Measurements from ENCODE around the gene COLEC11.

Gene COLEC11

GRCh38 chr2:3595985-3596384 is 1.1 kb downstream of the COLEC11 start:
- no peak for DNase-seq (ENCODE audit: low read depth)
- TF ChIP-seq, protein P1, sequence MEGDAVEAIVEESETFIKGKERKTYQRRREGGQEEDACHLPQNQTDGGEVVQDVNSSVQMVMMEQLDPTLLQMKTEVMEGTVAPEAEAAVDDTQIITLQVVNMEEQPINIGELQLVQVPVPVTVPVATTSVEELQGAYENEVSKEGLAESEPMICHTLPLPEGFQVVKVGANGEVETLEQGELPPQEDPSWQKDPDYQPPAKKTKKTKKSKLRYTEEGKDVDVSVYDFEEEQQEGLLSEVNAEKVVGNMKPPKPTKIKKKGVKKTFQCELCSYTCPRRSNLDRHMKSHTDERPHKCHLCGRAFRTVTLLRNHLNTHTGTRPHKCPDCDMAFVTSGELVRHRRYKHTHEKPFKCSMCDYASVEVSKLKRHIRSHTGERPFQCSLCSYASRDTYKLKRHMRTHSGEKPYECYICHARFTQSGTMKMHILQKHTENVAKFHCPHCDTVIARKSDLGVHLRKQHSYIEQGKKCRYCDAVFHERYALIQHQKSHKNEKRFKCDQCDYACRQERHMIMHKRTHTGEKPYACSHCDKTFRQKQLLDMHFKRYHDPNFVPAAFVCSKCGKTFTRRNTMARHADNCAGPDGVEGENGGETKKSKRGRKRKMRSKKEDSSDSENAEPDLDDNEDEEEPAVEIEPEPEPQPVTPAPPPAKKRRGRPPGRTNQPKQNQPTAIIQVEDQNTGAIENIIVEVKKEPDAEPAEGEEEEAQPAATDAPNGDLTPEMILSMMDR (IDR thresholded peaks at IDR 0.05; ENCODE audit: insufficient read depth, low read depth, low read length, missing control alignments), result no peak

DNA sequence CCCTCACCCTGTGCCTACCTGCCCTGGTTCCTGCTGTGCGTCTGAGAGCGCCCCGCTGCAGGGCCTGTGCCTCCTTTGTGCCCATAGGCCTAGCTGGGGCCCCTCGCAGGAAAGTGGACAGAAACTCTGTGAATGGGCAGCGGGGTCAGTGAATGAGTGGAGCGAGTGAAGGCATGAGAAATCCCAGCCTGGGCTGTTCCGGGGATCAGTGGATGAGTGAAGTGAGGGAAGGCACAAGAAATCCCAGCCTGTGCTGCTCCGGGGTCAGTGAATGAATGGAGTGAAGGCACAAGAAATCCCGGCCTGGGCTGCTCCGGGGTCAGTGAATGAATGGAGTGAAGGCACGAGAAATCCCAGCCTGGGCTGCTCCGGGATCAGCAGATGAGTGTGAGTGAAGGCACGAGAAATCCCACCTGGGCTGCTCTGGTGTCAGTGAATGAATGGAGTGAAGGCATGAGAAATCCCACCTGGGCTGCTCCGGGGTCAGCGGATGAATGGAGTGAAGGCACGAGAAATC is 2.0 kb downstream of the COLEC11 start:
- TF ChIP-seq, protein P1 (IDR thresholded peaks at IDR 0.05; ENCODE audit: insufficient read depth, low read depth, low read length, missing control alignments), result no peak
- H3K4me3 ChIP-seq (ENCODE audit: low read length), result no peak overlapping the region
- DNase-seq (ENCODE audit: low read depth), result no peak

More at GRCh38 chr2:3595985-3596384, 1.1 kb downstream of the COLEC11 start:
- H3K4me3 ChIP-seq (ENCODE audit: low read length), result no peak overlapping the region

GRCh38 chr2:3597567-3597966 is 2.7 kb downstream of the COLEC11 start:
- no peak overlapping the region for H3K4me3 ChIP-seq (ENCODE audit: low read length)
- DNase-seq (ENCODE audit: low read depth), result no peak
- TF ChIP-seq, protein P1 (IDR thresholded peaks at IDR 0.05; ENCODE audit: insufficient read depth, low read depth, low read length, missing control alignments), result no peak

DNA sequence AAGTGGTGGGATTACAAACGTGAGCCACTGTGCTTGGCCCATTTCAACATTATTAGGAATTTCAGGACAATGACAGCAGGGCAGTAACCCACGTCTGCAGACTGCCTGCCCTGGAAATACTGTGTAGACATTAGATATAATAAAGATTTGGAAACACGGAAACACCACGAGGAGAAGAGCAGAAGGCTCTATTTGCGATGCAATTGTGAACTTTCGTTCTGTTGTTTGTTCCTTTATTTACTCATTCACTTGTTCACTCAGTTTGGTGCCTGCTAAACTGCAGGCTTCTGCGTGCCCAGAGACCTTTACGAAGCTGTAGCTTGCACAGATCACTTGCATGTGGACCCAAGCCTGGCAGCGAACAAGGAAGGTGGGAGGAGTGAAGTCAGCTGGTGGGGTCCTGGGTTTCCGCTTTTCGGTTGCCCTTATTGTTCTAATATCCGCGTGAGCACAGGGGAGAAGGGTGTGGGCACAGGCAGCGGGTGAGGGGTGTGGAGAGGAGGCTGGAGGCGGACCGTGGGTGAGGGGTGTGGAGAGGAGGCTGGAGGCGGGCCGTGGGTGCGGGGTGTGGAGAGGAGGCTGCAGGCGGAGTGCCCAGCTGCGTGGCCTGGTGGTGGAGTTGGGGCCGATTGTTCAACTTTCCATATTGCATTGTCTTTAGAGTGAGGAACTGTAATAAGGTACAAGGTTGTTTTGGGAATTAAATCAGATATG is 3.4 kb downstream of the COLEC11 start:
- no peak for DNase-seq (ENCODE audit: low read depth)
- TF ChIP-seq, protein P1 (IDR thresholded peaks at IDR 0.05; ENCODE audit: insufficient read depth, low read depth, low read length, missing control alignments), result no peak

DNA sequence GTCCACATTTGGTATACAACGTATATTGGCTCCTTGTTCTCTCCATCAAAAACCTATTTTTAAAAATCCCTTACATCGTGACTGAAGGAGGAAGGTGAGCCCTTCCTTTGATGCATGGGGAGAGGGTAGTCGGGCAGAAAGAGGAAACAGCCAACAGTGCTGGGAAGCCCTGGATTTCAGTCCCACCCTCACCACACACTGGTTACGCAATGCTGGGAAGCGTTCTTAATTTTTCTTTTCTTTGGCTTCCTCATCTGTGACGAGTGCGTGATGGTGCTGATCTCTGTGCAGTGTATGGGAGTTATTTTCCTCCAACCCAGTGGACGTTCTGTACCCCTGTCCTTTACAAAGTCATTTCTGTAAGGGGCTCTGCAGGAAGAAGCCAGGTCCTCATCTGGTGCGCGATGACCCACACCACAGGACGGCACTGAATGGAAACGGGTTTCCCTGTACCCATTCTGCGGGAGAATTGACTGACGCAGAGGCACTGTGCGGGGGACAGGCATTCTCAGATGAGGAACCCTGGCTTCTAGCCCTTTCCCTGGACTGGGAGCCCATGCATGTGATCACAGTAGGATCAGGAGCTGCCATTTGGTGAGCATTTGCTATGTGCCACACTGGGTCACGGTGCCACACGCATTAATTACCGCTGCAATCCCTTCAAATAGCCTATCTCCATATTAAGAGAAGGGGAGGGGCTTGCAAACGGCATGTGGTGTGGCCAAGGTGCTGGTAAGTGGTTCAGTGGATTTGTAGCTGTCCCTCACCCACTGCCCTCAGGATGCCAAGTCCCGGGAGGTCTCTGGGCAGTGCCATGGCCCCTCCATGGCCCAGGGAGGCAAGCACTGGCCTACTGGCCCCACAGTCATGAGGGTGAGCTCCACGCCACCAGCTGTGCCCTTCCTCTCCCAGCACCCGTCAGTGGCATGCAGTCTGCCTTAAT is 4.3 kb downstream of the COLEC11 start:
- DNase-seq (ENCODE audit: low read depth), result no peak
- TF ChIP-seq, protein P1 (IDR thresholded peaks at IDR 0.05; ENCODE audit: insufficient read depth, low read depth, low read length, missing control alignments), result no peak
- H3K4me3 ChIP-seq (ENCODE audit: low read length), result no peak overlapping the region

More for the DNA sequence above, 3.4 kb downstream of the COLEC11 start:
- H3K4me3 ChIP-seq (ENCODE audit: low read length), result no peak overlapping the region

DNA sequence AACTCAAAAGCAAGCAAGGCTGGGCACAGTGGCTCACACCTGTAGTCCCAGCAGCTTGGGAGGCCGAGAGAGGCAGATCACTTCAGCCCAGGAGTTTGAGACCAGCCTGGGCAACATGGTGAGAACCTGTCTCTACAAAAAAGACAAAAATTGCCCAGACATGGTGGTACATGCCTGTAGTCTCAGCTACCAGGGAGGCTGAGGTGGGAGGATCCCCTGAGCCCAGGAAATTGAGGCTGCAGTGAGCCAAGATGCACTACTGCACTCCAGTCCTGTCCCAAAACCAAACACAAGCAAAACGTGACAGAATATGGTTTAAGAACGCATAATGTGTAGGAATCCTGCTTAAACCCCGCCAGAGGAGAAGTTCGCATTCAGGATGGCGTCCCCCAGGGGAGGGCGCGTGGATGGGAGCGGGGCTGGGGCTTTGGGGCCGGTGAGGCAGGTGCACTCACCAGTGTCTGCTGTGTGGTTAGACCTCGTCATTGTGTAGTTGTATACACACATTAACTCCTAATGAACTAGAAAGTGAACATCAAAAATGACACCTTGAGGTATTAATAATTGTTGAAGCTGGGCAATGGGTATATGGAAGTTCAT is 5.4 kb downstream of the COLEC11 start:
- DNase-seq (ENCODE audit: low read depth), result no peak
- TF ChIP-seq, protein P1 (IDR thresholded peaks at IDR 0.05; ENCODE audit: insufficient read depth, low read depth, low read length, missing control alignments), result no peak
- H3K4me3 ChIP-seq (ENCODE audit: low read length), result no peak overlapping the region

Data from epithelial cell of esophagus (primary cell).